A549 treated with ZK216348 at 1 μM for 4 hours (cell line): ENCODE measurements around the gene MYO19. TPM values are rescaled to one million over a fixed set of nuclear protein-coding genes. Genes with fewer than 3 reads are reported as not detected.

Experiments
- total RNA-seq: library from RNA; stranded (reverse); fragments of 200-300 nt; extraction: Qiagen RNA extraction; gene quantifications from 5 replicates; pipeline ENCODE4 v1.2.3, GENCODE V29; 2022; ENCODE audit warnings: low read depth

MYO19 gene
- 49.9 to 65.9 TPM (median 62.7 TPM) in 5 replicates for total RNA-seq

DNA sequence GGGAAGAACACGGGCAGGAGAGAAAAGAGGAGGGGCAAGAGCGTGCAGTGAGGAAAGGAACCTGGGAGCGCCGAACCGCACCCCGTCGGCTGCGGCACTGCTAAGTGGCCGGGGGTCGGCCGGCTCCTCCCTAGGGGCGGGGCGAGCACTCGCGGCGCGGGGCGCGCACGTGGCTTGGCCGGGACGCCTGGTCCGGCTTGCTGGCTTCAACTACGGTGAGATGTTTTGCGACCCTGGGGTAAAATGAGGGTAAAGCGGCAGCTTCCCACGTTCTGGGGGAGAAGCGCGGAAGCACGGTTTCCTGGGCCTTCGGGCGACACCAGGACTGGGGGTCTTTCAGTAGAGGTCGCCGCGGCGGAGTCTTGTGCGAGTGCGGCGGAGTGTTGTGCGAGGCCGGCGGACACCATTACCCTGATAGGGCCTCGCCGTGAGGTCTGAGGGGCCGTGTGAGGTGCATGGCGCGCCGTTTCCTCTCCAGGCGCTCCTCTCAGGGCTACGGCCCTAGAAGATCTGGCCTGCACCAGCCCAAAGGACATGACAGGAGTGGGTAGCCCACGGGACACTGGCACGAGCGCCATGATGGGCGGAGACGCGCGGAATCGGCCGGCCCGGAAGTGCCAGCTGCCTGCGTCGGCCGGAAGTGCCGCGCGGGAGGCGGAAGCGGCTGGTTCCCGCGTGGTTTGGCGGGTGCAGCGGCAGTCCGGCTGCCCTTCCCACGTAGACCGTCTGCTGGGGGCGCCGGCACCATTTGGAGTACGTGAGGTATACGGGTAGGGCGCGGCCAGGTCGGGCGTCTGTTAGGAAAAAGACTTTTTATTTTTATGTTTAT is at the start of gene MYO19, which contains the start of gene PIGW:
Gene MYO19 (minus strand): TSS at position 29 of the 829 bp plus-strand sequence. CDS start 2,330 bp downstream, outside the sequence.
Gene PIGW (plus strand): TSS at position 148 of the 829 bp plus-strand sequence. CDS start 2,115 bp downstream, outside the sequence.

DNA sequence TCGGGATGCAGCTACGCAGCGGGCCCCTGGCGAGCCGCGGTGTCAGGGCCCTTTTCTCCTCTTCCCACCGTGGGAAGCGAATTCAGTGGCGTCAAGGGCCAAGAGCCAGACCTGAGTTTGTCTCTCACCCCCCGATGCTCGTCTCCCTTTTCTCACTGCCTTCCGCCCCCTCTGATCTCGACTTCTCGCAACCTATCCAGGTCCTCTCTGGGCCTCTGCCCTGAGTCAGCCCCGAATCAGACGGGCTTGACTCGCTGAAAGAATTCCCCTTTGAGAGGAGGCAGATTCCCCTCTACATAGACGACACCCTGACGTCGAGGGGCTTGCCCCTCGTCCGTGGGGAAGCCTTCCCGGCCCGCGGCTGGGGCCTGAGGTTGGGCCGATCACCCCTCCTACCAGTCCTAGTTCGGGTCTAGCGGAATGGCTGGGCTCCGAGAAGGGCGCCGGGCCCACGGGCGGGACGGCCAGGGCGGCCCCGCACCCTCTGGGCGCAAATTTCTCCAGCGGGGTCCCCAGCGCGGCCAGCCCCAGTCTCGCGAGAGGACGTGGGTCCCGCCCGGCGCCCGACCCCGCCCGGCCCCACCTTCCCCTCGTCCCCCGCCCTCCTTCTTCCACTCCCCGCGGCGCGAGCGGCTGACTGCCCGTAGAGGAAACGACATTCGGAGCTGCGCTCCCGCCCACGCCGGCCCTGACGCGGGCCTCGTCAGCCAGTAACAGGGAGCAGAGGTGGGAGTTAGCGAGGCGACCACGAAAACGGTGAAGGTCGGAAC is 9.8 kb upstream of the MYO19 start, which contains the start of gene GGNBP2:
Gene GGNBP2 (plus strand): TSS at position 613 of the 770 bp plus-strand sequence. CDS start 806 bp downstream, outside the sequence.

DNA sequence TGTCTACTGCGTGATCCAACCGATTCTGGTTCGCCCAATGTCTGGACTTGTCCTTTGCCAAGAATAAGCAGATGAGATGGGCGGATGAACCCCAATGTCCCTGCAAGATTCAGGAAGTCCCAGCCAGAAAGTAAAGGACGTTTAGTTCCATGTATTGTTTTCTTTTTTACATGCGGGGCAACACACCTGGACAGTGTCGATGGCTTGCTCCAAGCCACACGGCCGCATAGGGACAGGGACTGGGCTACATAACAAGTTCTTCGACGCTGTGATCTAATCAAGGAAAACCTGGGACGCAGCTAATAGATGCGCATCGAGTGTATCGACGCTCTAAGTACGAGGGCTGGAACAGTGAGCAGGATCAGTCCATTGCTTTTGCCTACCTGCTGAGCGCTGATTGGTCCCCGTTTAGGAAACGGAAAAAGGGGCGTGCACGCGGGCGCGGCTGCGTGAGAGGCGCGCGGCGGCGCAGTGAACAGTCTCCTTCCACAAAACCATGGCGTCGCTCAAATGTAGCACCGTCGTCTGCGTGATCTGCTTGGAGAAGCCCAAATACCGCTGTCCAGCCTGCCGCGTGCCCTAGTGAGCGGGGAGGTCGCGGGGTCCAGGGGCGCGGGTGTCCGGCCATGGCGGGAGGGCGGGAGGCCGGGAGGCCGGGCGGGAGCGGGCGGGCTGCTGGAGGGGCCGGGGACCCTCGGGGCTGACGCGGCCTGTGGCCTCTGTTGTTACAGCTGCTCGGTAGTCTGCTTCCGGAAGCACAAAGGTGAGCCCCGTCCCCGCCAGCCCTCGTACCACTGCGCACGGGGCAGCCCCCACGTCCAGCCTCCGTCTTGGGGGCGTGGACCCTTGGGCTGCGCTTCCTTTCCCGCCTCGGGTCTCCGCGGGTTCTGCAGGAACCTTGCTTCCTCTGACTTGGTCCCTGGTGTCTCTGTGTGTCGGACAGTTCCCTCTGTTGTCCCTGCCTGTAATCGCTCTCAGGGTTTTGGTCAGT is 48.2 kb downstream of the MYO19 start, which contains the start of gene ZNHIT3:
Gene ZNHIT3 (plus strand): TSS at position 478 of the 991 bp plus-strand sequence. CDS start 19 bp downstream, at position 497.

Other genes with a start within 250 kb of the MYO19 start
- not detected in 5 replicates for gene TBC1D3G, start 211.0 kb downstream of the MYO19 start, total RNA-seq
- not detected in 5 replicates for gene TBC1D3H, start 146.4 kb downstream of the MYO19 start, total RNA-seq
- 76.2 to 89.2 TPM (median 80.7 TPM) in 5 replicates for gene ZNHIT3, start 48.2 kb downstream of the MYO19 start, total RNA-seq
- gene PIGW, start 119 bp upstream of the MYO19 start, total RNA-seq: 21.0 to 31.1 TPM (median 24.4 TPM) in 5 replicates
- 57.6 to 81.3 TPM (median 63.4 TPM) in 5 replicates for gene GGNBP2, start 10.1 kb upstream of the MYO19 start, total RNA-seq
- gene DHRS11, start 57.0 kb upstream of the MYO19 start, total RNA-seq: 4.9 to 9.2 TPM (median 7.5 TPM) in 5 replicates
- 10.0 to 18.4 TPM (median 17.9 TPM) in 5 replicates for gene MRM1, start 66.7 kb upstream of the MYO19 start, total RNA-seq